ENCODE measurements around the gene SLC38A10.
"Not testable (repeated sequence)": the region's sequence is repeated elsewhere in the genome, so short reads cannot be mapped to it uniquely, and the experiment has no call there.

SLC38A10 gene

GRCh38 chr17:81310949-81311550, 15.9 kb upstream of the SLC38A10 start:
- DNase-seq = no peak

GRCh38 chr17:81309859-81310839, 15.0 kb upstream of the SLC38A10 start:
- no peak for DNase-seq

GRCh38 chr17:81309140-81309858, 14.2 kb upstream of the SLC38A10 start:
- no peak for DNase-seq

GRCh38 chr17:81308784-81309139, 13.7 kb upstream of the SLC38A10 start:
- DNase-seq = not testable (repeated sequence)

- no peak for DNase-seq
These were observed 12.8 kb upstream of the SLC38A10 start for GRCh38 chr17:81307636-81308560.

- DNase-seq = no peak
These were observed 11.9 kb upstream of the SLC38A10 start for GRCh38 chr17:81306898-81307510.

- DNase-seq = no peak
These were observed 11.4 kb upstream of the SLC38A10 start for GRCh38 chr17:81306491-81306890.

- no peak for DNase-seq
These were observed 10.0 kb upstream of the SLC38A10 start for GRCh38 chr17:81305051-81305630.

GRCh38 chr17:81304196-81305015, 9.3 kb upstream of the SLC38A10 start:
- no peak for DNase-seq

- DNase-seq = no peak
These were observed 8.3 kb upstream of the SLC38A10 start for GRCh38 chr17:81303385-81303784.

- no peak for DNase-seq
These were observed 7.8 kb upstream of the SLC38A10 start for GRCh38 chr17:81302861-81303333.

- no peak for DNase-seq
These were observed 7.2 kb upstream of the SLC38A10 start for GRCh38 chr17:81302324-81302723.

GRCh38 chr17:81301195-81302144, 6.4 kb upstream of the SLC38A10 start:
- DNase-seq = no peak

GRCh38 chr17:81300586-81301155, 5.6 kb upstream of the SLC38A10 start:
- no peak for DNase-seq

- no peak for DNase-seq
These were observed 4.9 kb upstream of the SLC38A10 start for GRCh38 chr17:81299846-81300585.

- DNase-seq = no peak
These were observed 4.1 kb upstream of the SLC38A10 start for GRCh38 chr17:81298991-81299738.

- DNase-seq = peak; percentile 66
These were observed 3.4 kb upstream of the SLC38A10 start for GRCh38 chr17:81298325-81298990.
